ENCODE measurements around the gene CPT1B. TPM values are rescaled to one million over a fixed set of nuclear protein-coding genes. Genes with fewer than 3 reads are reported as not detected.

The CPT1B gene
- total and polyA plus RNA-seq, 2 of the 8 experiments (the other 6 are each of a cell fraction or from before 2014, with no cell fraction given), result 34.2 to 36.2 TPM

DNA sequence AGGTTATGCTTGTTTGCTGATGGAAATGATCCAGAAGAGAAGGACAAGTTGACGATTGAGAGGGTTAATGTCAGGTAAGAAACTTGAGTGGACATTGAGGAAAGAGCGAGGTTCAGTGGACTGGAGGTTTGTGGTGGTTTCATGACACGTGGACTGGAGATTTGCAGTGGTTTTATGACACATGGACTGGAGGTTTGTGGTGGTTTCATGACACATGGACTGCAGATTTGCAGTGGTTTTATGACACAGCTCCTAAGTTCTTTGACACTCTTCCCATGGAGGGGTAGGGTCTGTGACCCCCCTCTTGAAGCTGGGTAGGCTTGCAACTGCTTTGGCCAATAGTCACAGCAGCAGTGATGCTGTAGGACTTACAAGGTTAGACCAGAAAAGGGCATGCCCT, 17.0 kb upstream of the CPT1B start:
- peaks cover 3 to 4% of the 10 kb centered on the region in 2 experiments for H4K20me1 ChIP-seq (replicated peaks in 1 of 2; ENCODE audit: control insufficient read depth in 1 of 2, insufficient read depth in 2 of 2, low read length in 2 of 2)
- no peak overlapping the region for H3K23ac ChIP-seq (ENCODE audit: insufficient read length)
- no peak overlapping the region for H2BK5ac ChIP-seq (ENCODE audit: low read depth, low read length)
- H3K4me2 ChIP-seq (ENCODE audit: insufficient read depth in 1 of 2, low read depth in 2 of 2, low read length in 2 of 2), result no peak overlapping the region
- H3K27me3 ChIP-seq (replicated peaks in 1 of 4; ENCODE audit: control insufficient read depth in 3 of 4, extremely low read depth in 1 of 4, insufficient read depth in 3 of 4, low read length in 3 of 4), result peaks cover 7 to 29% (median 11%) of the 10 kb centered on the region in 4 experiments; a peak in 6 of 7 replicates
- no peak overlapping the region for H3K9ac ChIP-seq (replicated peaks in 1 of 4; ENCODE audit: extremely low read depth in 1 of 4, low read depth in 3 of 4, low read length in 3 of 4)
- peaks cover 0 to 3% (median 0%) of the 10 kb centered on the region in 4 experiments; a peak in 1 of 7 replicates for H3K4me1 ChIP-seq (replicated peaks in 1 of 4; ENCODE audit: control insufficient read depth in 3 of 4, insufficient read depth in 4 of 4, low read length in 3 of 4)
- FAIRE-seq (no peak), DNase-seq (ENCODE audit: low read depth in 1 of 2, low spot score in 2 of 2) (no peak)
- no peak overlapping the region for H3K14ac ChIP-seq (ENCODE audit: insufficient read length)
- H4K91ac ChIP-seq (replicated peaks; ENCODE audit: insufficient read length, low read length), result no peak overlapping the region
- H3K9me3 ChIP-seq (ENCODE audit: insufficient read depth in 2 of 2, low read depth in 1 of 2, low read length in 1 of 2), result no peaks in the 10 kb centered on the region
- H3K4me3 ChIP-seq (ENCODE audit: extremely low read depth in 1 of 4, insufficient read depth in 2 of 4, low read depth in 3 of 4, low read length in 4 of 4), result no peak overlapping the region
- 76% methylated on average over 3 of the region's 3 CpGs; no CpG with 5 or more reads in 1 of the 2 experiments for WGBS, 2 experiments (ENCODE audit: extremely low coverage in 1 of 2, insufficient coverage in 1 of 2, insufficient read length in 1 of 2, insufficient replicate concordance in 2 of 2, low coverage in 1 of 2, low lambda C conversion rate in 2 of 2, missing lambda C conversion rate in 1 of 2)
- no peaks in the 10 kb centered on the region for H3K79me1 ChIP-seq (ENCODE audit: low read depth, low read length)
- ChIA-PET POLR2A (ENCODE audit: partially characterized antibody) (interaction anchor here (1.2 kb wide), 1 partner anchor 9 kb away, joined by 3 read pairs; no protein-coding TSS in a partner anchor), CTCF (ENCODE audit: partially characterized antibody) (interaction anchor here (0.7 to 1.6 kb wide), 3 partner anchors 10 to 44 kb away, joined by 3 to 5 read pairs (median 5); partner anchors contain the start of gene SYCE3)
- no peak overlapping the region for H4K8ac ChIP-seq (ENCODE audit: extremely low read depth, insufficient read depth, low read length)
- H3K27ac ChIP-seq (ENCODE audit: low read depth, low read length), result no peak overlapping the region
- no peak overlapping the region for H2BK20ac ChIP-seq (ENCODE audit: low read length)
- no peak overlapping the region for H2AK5ac ChIP-seq (ENCODE audit: low read depth, low read length)
- no peak overlapping the region for H3K4ac ChIP-seq (replicated peaks; ENCODE audit: insufficient read length, low read depth, low read length)
- H3K36me3 ChIP-seq (ENCODE audit: control insufficient read depth in 2 of 4, insufficient read depth in 4 of 4, low read length in 3 of 4), result no peaks in the 10 kb centered on the region
- no peaks in the 10 kb centered on the region for H3K79me2 ChIP-seq (ENCODE audit: control insufficient read depth in 1 of 2, insufficient read depth in 2 of 2, low read length in 2 of 2)
- no peak overlapping the region for H2BK15ac ChIP-seq (ENCODE audit: low read length)
- H4K5ac ChIP-seq (ENCODE audit: insufficient read length, low read depth, low read length), result no peak overlapping the region
- no peak for TF ChIP-seq CHD1 (IDR thresholded peaks at IDR 0.05; ENCODE audit: low read depth, low read length)
- TF ChIP-seq, protein P1, sequence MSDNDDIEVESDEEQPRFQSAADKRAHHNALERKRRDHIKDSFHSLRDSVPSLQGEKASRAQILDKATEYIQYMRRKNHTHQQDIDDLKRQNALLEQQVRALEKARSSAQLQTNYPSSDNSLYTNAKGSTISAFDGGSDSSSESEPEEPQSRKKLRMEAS (IDR thresholded peaks at IDR 0.05), result no peak
- TF ChIP-seq GTF2F1 (IDR thresholded peaks at IDR 0.05; ENCODE audit: borderline replicate concordance, low read depth, low read length), result no peak
- no peak for TF ChIP-seq EZH2 (IDR thresholded peaks at IDR 0.05; ENCODE audit: low read depth, low read length, severe bottlenecking)
- TF ChIP-seq, protein P2, sequence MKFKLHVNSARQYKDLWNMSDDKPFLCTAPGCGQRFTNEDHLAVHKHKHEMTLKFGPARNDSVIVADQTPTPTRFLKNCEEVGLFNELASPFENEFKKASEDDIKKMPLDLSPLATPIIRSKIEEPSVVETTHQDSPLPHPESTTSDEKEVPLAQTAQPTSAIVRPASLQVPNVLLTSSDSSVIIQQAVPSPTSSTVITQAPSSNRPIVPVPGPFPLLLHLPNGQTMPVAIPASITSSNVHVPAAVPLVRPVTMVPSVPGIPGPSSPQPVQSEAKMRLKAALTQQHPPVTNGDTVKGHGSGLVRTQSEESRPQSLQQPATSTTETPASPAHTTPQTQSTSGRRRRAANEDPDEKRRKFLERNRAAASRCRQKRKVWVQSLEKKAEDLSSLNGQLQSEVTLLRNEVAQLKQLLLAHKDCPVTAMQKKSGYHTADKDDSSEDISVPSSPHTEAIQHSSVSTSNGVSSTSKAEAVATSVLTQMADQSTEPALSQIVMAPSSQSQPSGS (IDR thresholded peaks at IDR 0.05; ENCODE audit: low read length), result no peak
- TF ChIP-seq SIN3A (conservative IDR thresholded peaks at IDR 0.05 in 1 of 2, IDR thresholded peaks at IDR 0.05 in 1 of 2; ENCODE audit: low read depth in 1 of 2, low read length in 2 of 2), result no peak
- no peak for TF ChIP-seq MAFK (IDR thresholded peaks at IDR 0.05; ENCODE audit: low read depth, low read length)
- TF ChIP-seq TCF12 (IDR thresholded peaks at IDR 0.05; ENCODE audit: low read depth, low read length), result no peak
- no peak for TF ChIP-seq RXRA (IDR thresholded peaks at IDR 0.05; ENCODE audit: insufficient read depth, low read depth, low read length)
- TF ChIP-seq TBP (IDR thresholded peaks at IDR 0.05; ENCODE audit: low read depth, low read length), result no peak
- TF ChIP-seq SUZ12 (IDR thresholded peaks at IDR 0.05; ENCODE audit: low read length), result no peak
- no peak overlapping the region for H2BK120ac ChIP-seq (replicated peaks; ENCODE audit: low read depth, low read length)
- no peak overlapping the region for H3K56ac ChIP-seq (replicated peaks; ENCODE audit: insufficient read length, low read depth, low read length)
- no peaks in the 10 kb centered on the region; the same call in 1 of the 2 replicates for H3K23me2 ChIP-seq (ENCODE audit: low read depth, low read length)
- H3K18ac ChIP-seq (ENCODE audit: extremely low read depth, low read length), result no peak overlapping the region
- H2BK12ac ChIP-seq (ENCODE audit: low read depth, low read length), result no peak overlapping the region
- no peak overlapping the region for H2AFZ ChIP-seq (ENCODE audit: low read length)
